ENCODE data around the gene DLGAP4.

Gene DLGAP4

GRCh38 chr20:36308986-36309385, 2.8 kb downstream of the DLGAP4 start:
- no peak for DNase-seq (ENCODE audit: low read depth)

GRCh38 chr20:36309643-36310042, 3.5 kb downstream of the DLGAP4 start:
- no peak for DNase-seq (ENCODE audit: low read depth)

GRCh38 chr20:36310215-36310981, 4.3 kb downstream of the DLGAP4 start:
- no peak for DNase-seq (ENCODE audit: low read depth)

GRCh38 chr20:36311141-36311853, 5.2 kb downstream of the DLGAP4 start:
- no peak for DNase-seq (ENCODE audit: low read depth)

GRCh38 chr20:36311854-36312723, 6.0 kb downstream of the DLGAP4 start:
- DNase-seq (ENCODE audit: low read depth), result no peak

- no peak for DNase-seq (ENCODE audit: low read depth)
Measured at GRCh38 chr20:36312724-36313441, 6.7 kb downstream of the DLGAP4 start.

- no peak for DNase-seq (ENCODE audit: low read depth)
Measured at GRCh38 chr20:36313476-36313875, 7.3 kb downstream of the DLGAP4 start.

- no peak for DNase-seq (ENCODE audit: low read depth)
Measured at GRCh38 chr20:36313926-36314325, 7.8 kb downstream of the DLGAP4 start.

- DNase-seq (ENCODE audit: low read depth), result no peak
Measured at GRCh38 chr20:36314734-36315544, 8.8 kb downstream of the DLGAP4 start.

GRCh38 chr20:36315545-36316351, 9.6 kb downstream of the DLGAP4 start:
- no peak for DNase-seq (ENCODE audit: low read depth)

- no peak for DNase-seq (ENCODE audit: low read depth)
Measured at GRCh38 chr20:36317675-36318074, 11.5 kb downstream of the DLGAP4 start.

GRCh38 chr20:36318166-36318565, 12.0 kb downstream of the DLGAP4 start:
- no peak for DNase-seq (ENCODE audit: low read depth)

- DNase-seq (ENCODE audit: low read depth), result no peak
Measured at GRCh38 chr20:36319356-36320260, 13.5 kb downstream of the DLGAP4 start.

- DNase-seq (ENCODE audit: low read depth), result no peak
Measured at GRCh38 chr20:36320261-36320897, 14.2 kb downstream of the DLGAP4 start.

- DNase-seq (ENCODE audit: low read depth), result no peak
Measured at GRCh38 chr20:36320898-36321695, 15.0 kb downstream of the DLGAP4 start.

GRCh38 chr20:36322131-36322530, 16.0 kb downstream of the DLGAP4 start:
- DNase-seq (ENCODE audit: low read depth), result no peak

GRCh38 chr20:36330091-36330490, 24.0 kb downstream of the DLGAP4 start:
- no peak for DNase-seq (ENCODE audit: low read depth)

GRCh38 chr20:36331209-36331608, 25.1 kb downstream of the DLGAP4 start:
- DNase-seq (ENCODE audit: low read depth), result no peak

All from activated T-helper 1 cell treated with Interleukin-2 at 50 U/mL for 16 hours (primary cell).